WERI-Rb-1 (cell line): ENCODE measurements around the gene LRRC43.

Source experiments
- DNase-seq: peaks from one replicate; pipeline ENCODE4 v3.0.0-alpha.2; 2020
- H3K27ac ChIP-seq: fragments of 250-450 bp; sonication (Bioruptor Pico); 2 replicates; pipeline ENCODE4 v1.5.1; 2020; ENCODE audit warnings: mild to moderate bottlenecking, moderate library complexity
- H3K27me3 ChIP-seq: fragments of 250-450 bp; sonication (Bioruptor Pico); 2 replicates; pipeline ENCODE4 v1.5.1; 2021; ENCODE audit warnings: mild to moderate bottlenecking, low read depth, moderate library complexity; ENCODE audit not compliant: insufficient read depth, severe bottlenecking
- H3K36me3 ChIP-seq: fragments of 250-450 bp; sonication (Bioruptor Pico); 2 replicates; pipeline ENCODE4 v1.5.1; 2020; ENCODE audit warnings: mild to moderate bottlenecking, moderate library complexity
- H3K4me3 ChIP-seq: 2 replicates; pipeline ENCODE4 v1.5.1; 2011; ENCODE audit warnings: low read depth, mild to moderate bottlenecking, control low read depth, low read length
- H3K9me3 ChIP-seq: fragments of 250-450 bp; sonication (Bioruptor Pico); 2 replicates; pipeline ENCODE4 v1.5.1; 2021; ENCODE audit warnings: mild to moderate bottlenecking, moderate library complexity; ENCODE audit not compliant: severe bottlenecking
- TF ChIP-seq, protein P1 (sequence below): IDR thresholded peaks from 2 replicates; pipeline ENCODE4 v1.5.1; 2011; ENCODE audit warnings: low read depth, mild to moderate bottlenecking, control low read depth, inconsistent platforms, low read length

LRRC43 gene

DNA sequence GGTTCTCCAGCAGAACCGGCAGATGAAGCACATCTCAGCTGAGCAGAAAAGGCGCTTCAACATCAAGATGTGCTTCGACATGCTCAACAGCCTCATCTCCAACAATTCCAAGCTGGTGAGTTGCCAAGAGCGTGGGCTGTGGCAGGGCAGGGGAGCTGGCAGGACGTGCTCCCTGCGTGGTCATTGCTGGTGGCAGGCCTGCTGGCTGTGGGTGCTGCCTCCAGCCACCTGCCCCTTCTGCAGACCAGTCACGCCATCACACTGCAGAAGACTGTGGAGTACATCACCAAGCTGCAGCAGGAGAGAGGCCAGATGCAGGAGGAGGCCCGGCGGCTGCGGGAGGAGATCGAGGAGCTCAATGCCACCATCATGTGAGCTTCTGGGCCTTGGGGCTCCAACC, 44.7 kb upstream of the LRRC43 start:
- H3K27me3 ChIP-seq, result no peaks in the 10 kb centered on the region
- peaks cover 8% of the 10 kb centered on the region; the same call in 1 of the 2 replicates for H3K36me3 ChIP-seq
- no peak overlapping the region for H3K4me3 ChIP-seq
- H3K27ac ChIP-seq, result no peak overlapping the region
- TF ChIP-seq, protein P1, sequence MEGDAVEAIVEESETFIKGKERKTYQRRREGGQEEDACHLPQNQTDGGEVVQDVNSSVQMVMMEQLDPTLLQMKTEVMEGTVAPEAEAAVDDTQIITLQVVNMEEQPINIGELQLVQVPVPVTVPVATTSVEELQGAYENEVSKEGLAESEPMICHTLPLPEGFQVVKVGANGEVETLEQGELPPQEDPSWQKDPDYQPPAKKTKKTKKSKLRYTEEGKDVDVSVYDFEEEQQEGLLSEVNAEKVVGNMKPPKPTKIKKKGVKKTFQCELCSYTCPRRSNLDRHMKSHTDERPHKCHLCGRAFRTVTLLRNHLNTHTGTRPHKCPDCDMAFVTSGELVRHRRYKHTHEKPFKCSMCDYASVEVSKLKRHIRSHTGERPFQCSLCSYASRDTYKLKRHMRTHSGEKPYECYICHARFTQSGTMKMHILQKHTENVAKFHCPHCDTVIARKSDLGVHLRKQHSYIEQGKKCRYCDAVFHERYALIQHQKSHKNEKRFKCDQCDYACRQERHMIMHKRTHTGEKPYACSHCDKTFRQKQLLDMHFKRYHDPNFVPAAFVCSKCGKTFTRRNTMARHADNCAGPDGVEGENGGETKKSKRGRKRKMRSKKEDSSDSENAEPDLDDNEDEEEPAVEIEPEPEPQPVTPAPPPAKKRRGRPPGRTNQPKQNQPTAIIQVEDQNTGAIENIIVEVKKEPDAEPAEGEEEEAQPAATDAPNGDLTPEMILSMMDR, result no peak
- no peak for DNase-seq
- peaks cover 9% of the 10 kb centered on the region for H3K9me3 ChIP-seq

DNA sequence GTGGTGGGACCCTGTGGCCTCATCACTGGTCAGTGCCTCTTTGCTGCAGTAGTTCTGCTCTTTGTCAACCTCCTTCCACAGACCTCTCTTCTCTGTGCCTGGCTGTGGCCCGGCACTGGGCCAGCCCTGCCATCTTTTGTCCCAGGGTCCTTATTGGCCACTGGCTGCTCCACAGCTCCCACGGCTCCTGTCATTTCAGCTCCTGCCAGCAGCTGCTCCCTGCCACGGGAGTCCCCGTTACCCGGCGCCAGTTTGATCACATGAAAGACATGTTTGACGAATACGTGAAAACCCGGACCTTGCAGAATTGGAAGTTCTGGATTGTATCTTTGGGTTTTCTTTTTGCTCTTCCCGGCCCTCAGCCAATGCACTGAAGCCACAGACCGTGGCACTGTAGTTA, 44.3 kb upstream of the LRRC43 start:
- no peaks in the 10 kb centered on the region for H3K27me3 ChIP-seq
- TF ChIP-seq, protein P1, result no peak
- H3K36me3 ChIP-seq, result peaks cover 8% of the 10 kb centered on the region; the same call in 1 of the 2 replicates
- no peak overlapping the region for H3K4me3 ChIP-seq
- DNase-seq, result no peak
- no peak overlapping the region for H3K27ac ChIP-seq
- H3K9me3 ChIP-seq, result peaks cover 9% of the 10 kb centered on the region

DNA sequence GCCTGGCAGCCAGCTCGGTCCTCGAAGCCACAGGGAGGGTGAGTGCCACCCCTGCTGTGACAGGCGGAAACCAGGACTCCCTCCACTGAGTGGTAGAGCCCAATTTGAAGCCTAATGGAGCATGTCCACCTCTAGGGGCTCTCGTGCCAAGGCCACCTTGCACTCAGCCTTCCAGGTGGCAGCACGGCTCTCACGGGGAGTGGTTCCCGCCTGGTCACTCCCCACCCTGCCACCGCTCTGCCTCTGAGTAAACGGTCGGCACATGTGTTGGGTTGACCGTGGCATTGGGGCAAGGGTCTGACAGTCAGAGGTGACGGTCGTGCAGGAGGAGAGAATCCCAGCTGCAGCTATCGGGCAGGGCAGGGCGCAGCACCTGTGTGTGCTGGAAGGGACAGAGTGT, 43.7 kb upstream of the LRRC43 start:
- no peak overlapping the region for H3K27ac ChIP-seq
- TF ChIP-seq, protein P1, result no peak
- DNase-seq, result no peak
- peaks cover 8% of the 10 kb centered on the region; the same call in 1 of the 2 replicates for H3K36me3 ChIP-seq
- H3K27me3 ChIP-seq, result no peaks in the 10 kb centered on the region
- peaks cover 9% of the 10 kb centered on the region for H3K9me3 ChIP-seq
- no peak overlapping the region for H3K4me3 ChIP-seq

DNA sequence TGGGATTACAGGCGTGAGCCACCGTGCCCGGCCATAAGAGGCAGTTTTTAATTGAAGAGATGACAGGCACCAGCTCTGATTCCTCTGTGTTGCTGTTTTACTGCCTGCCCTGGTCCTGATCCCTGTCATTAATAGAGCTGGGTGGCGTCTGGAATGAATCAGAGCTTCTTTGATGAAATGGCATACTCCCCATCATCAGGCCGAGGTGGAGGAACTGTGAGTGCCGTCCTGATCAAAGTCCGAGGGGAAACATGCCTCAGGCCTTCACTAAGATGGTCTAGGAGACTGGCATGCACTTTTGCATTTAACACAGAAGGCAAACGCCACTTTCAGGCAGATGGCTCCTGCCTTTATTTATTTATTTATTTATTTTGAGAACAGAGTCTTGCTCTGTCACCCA, 43.0 kb upstream of the LRRC43 start:
- no peak overlapping the region for H3K4me3 ChIP-seq
- TF ChIP-seq, protein P1, result no peak
- no peak for DNase-seq

DNA sequence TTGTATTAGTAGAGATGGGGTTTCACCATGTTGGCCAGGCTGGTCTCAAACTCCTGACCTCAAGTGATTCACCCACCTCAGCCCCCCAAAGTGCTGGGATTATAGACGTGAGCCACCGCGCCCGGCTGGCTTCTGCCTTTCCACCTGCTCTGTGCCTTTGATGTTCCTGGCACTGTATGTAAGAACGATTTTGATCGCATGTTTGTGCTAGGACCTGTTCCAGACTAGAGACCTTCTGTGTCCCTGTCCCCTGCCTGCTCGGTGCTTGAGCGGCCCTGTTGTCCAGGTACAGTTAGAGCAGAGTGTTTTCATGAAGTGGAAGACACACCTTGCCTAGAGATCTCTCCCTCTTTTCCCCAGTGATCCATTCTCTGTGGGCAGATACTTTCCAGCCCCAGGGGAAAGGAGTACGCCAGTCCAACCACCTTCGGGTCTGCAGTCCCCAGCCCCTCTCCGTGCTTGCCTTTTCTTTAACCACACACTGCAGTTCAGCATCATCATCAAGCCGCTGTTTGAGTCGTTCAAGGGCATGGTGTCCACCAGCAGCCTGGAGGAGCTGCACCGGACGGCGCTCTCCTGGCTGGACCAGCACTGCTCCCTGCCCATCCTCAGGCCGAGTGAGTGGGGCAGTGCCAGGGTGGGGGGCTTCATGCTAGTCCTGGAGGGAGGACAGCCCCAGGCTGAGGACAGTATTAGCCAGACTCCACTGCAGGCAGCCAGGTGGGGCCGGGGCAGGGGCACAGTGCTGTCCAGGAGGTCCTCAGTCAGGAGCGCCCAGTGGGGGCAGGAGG, 42.3 kb upstream of the LRRC43 start:
- TF ChIP-seq, protein P1, result no peak
- DNase-seq, result no peak
- Histone ChIP-seq H3K27me3 (no peaks in the 10 kb centered on the region), H3K4me3 (no peak overlapping the region), H3K27ac (no peak overlapping the region), H3K9me3 (peaks cover 9% of the 10 kb centered on the region), H3K36me3 (peaks cover 8% of the 10 kb centered on the region; the same call in 1 of the 2 replicates)

More for the DNA sequence above, 43.0 kb upstream of the LRRC43 start:
- no peaks in the 10 kb centered on the region for H3K27me3 ChIP-seq
- peaks cover 8% of the 10 kb centered on the region; the same call in 1 of the 2 replicates for H3K36me3 ChIP-seq
- H3K27ac ChIP-seq, result no peak overlapping the region
- H3K9me3 ChIP-seq, result peaks cover 9% of the 10 kb centered on the region
